IPS-NIHi11 (cell line): ENCODE results near the gene MYCBPAP.

ENCODE experiments used
- DNase-seq: peaks from one replicate; pipeline ENCODE4 v3.0.0; 2012; ENCODE audit warnings: mixed read lengths, low spot score

MYCBPAP gene

GRCh38 chr17:50518384-50519023 lies 10.3 kb downstream of the MYCBPAP start:
- DNase-seq: no peak

- no peak for DNase-seq
Measured at GRCh38 chr17:50519141-50519834, 11.0 kb downstream of the MYCBPAP start.

- DNase-seq: no peak
Measured at GRCh38 chr17:50520483-50520882, 12.2 kb downstream of the MYCBPAP start.

GRCh38 chr17:50521514-50521913 lies 13.3 kb downstream of the MYCBPAP start:
- no peak for DNase-seq

GRCh38 chr17:50522766-50523165 lies 14.5 kb downstream of the MYCBPAP start:
- no peak for DNase-seq

GRCh38 chr17:50523208-50523607 lies 15.0 kb downstream of the MYCBPAP start:
- DNase-seq: no peak

- no peak for DNase-seq
Measured at GRCh38 chr17:50524838-50525237, 16.6 kb downstream of the MYCBPAP start.

GRCh38 chr17:50527155-50527762 lies 19.0 kb downstream of the MYCBPAP start:
- DNase-seq: no peak

- DNase-seq: no peak
Measured at GRCh38 chr17:50527949-50528474, 19.8 kb downstream of the MYCBPAP start.

GRCh38 chr17:50529849-50530248 lies 21.6 kb downstream of the MYCBPAP start:
- no peak for DNase-seq

- DNase-seq: no peak
Measured at GRCh38 chr17:50531428-50532025, 23.3 kb downstream of the MYCBPAP start.

GRCh38 chr17:50532452-50533024 lies 24.3 kb downstream of the MYCBPAP start, which contains the start of gene EPN3:
Gene EPN3 (plus strand): TSS chr17:50532735. CDS start chr17:50536557, 3,822 bp downstream.
- DNase-seq: peak; percentile 78

GRCh38 chr17:50533185-50533584 lies 24.9 kb downstream of the MYCBPAP start:
- peak; percentile 53 for DNase-seq

GRCh38 chr17:50533720-50534148 lies 25.5 kb downstream of the MYCBPAP start:
- peak; percentile 49 for DNase-seq

- peak; percentile 85 for DNase-seq
Measured at GRCh38 chr17:50534222-50534978, 26.2 kb downstream of the MYCBPAP start.

- DNase-seq: no peak
Measured at GRCh38 chr17:50534979-50535326, 26.7 kb downstream of the MYCBPAP start.

GRCh38 chr17:50535407-50535806 lies 27.2 kb downstream of the MYCBPAP start:
- DNase-seq: no peak

- no peak for DNase-seq
Measured at GRCh38 chr17:50536683-50537646, 28.7 kb downstream of the MYCBPAP start.

- no peak for DNase-seq
Measured at GRCh38 chr17:50537721-50538548, 29.7 kb downstream of the MYCBPAP start.
